ENCODE data around the gene ZNF70.

DNA sequence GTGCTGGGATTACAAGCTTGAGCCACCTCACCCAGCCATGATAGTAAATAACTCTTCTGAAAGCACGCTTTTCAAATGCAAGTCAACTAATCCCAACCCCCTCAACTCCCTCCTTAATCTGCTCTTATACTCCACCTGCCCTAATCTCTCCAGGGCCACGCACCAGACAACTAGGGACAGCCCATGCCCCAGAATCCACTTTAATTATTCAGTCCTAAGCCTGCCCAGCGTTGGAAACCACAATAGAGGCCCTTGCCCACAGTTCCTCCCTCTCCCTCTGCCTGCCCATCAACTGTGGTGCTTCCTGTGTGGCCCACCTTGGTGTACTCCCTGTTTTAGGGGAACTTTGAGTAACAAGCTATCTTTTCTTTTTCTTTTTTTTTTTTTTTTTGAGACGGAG is 6.0 kb upstream of the ZNF70 start:
- TF ChIP-seq CTCF (IDR thresholded peaks at IDR 0.05) (no peak), POLR2A (IDR thresholded peaks at IDR 0.05) (no peak)

Data from adrenal gland (tissue), 5 donors.